H9 (cell line): ENCODE data around the gene C8G. TPM values are rescaled to one million over a fixed set of nuclear protein-coding genes. Genes with fewer than 3 reads are reported as not detected.

Experiments
- DNase-seq: peaks from one replicate; pipeline ENCODE4 v3.0.0-alpha.2; 2017
- H2AFZ ChIP-seq: one replicate; pipeline ENCODE4 v1.6.1; 2013; ENCODE audit warnings: mild to moderate bottlenecking, low read length, control low read depth, moderate library complexity
- H2AK5ac ChIP-seq: 2 replicates; pipeline ENCODE4 v1.6.1; 2013; ENCODE audit warnings: low read length, control low read depth, mixed read lengths; ENCODE audit not compliant: insufficient read length
- H2BK120ac ChIP-seq: one replicate; pipeline ENCODE4 v1.6.1; 2013; ENCODE audit warnings: low read depth, mild to moderate bottlenecking, low read length, control low read depth, inconsistent platforms; ENCODE audit not compliant: poor library complexity, severe bottlenecking
- H2BK12ac ChIP-seq: 2 replicates; pipeline ENCODE4 v1.6.1; 2013; ENCODE audit warnings: low read length, control low read depth, mixed read lengths, low read depth; ENCODE audit not compliant: insufficient read length
- H2BK15ac ChIP-seq: 2 replicates; pipeline ENCODE4 v1.6.1; 2013; ENCODE audit warnings: low read depth, low read length, control low read depth
- H2BK20ac ChIP-seq: one replicate; pipeline ENCODE4 v1.6.1; 2013; ENCODE audit warnings: low read depth, mild to moderate bottlenecking, low read length, control low read depth, inconsistent platforms; ENCODE audit not compliant: poor library complexity, severe bottlenecking
- H2BK5ac ChIP-seq: 2 replicates; pipeline ENCODE4 v1.6.1; 2013; ENCODE audit warnings: low read length, control low read depth, mixed read lengths; ENCODE audit not compliant: insufficient read length
- H3K14ac ChIP-seq: 2 replicates; pipeline ENCODE4 v1.6.1; 2013; ENCODE audit warnings: low read length, control low read depth; ENCODE audit not compliant: insufficient read depth
- H3K18ac ChIP-seq: 2 replicates; pipeline ENCODE4 v1.6.1; 2013; ENCODE audit warnings: low read depth, mild to moderate bottlenecking, mixed read lengths, low read length, control low read depth; ENCODE audit not compliant: insufficient read length
- H3K23ac ChIP-seq: 2 replicates; pipeline ENCODE4 v1.6.1; 2013; ENCODE audit warnings: low read length, control low read depth, mixed read lengths, low read depth; ENCODE audit not compliant: insufficient read length
- H3K23me2 ChIP-seq: 2 replicates; pipeline ENCODE4 v1.6.1; 2013; ENCODE audit warnings: low read depth, mild to moderate bottlenecking, mixed read lengths, low read length, control low read depth; ENCODE audit not compliant: insufficient read length, poor library complexity, severe bottlenecking
- H3K27ac ChIP-seq: 2 replicates; pipeline ENCODE4 v1.5.1; 2013; ENCODE audit warnings: low read length, control low read depth, mixed read lengths, low read depth; ENCODE audit not compliant: insufficient read length
- H3K27me3 ChIP-seq: 2 replicates; pipeline ENCODE4 v1.6.1; 2013; ENCODE audit warnings: low read length, control low read depth, inconsistent platforms; ENCODE audit not compliant: insufficient read depth
- H3K4ac ChIP-seq: 2 replicates; pipeline ENCODE4 v1.6.1; 2013; ENCODE audit warnings: low read depth, mild to moderate bottlenecking, control low read depth, inconsistent platforms, low read length, moderate library complexity
- H3K4me1 ChIP-seq: 2 replicates; pipeline ENCODE4 v1.6.1; 2013; ENCODE audit warnings: low read length, control low read depth, inconsistent platforms; ENCODE audit not compliant: insufficient read depth
- H3K4me2 ChIP-seq: 2 replicates; pipeline ENCODE4 v1.6.1; 2013; ENCODE audit warnings: low read length, control low read depth, mixed read lengths; ENCODE audit not compliant: insufficient read length, insufficient read depth
- H3K56ac ChIP-seq: 2 replicates; pipeline ENCODE4 v1.6.1; 2013; ENCODE audit warnings: low read depth, mild to moderate bottlenecking, mixed read lengths, low read length, control low read depth; ENCODE audit not compliant: insufficient read length
- H3K79me1 ChIP-seq: 2 replicates; pipeline ENCODE4 v1.6.1; 2013; ENCODE audit warnings: low read depth, mild to moderate bottlenecking, moderate library complexity, low read length, control low read depth, inconsistent platforms; ENCODE audit not compliant: insufficient read depth, poor library complexity, severe bottlenecking
- H3K79me2 ChIP-seq: 2 replicates; pipeline ENCODE4 v1.6.1; 2013; ENCODE audit warnings: low read length, control low read depth, inconsistent platforms; ENCODE audit not compliant: insufficient read depth
- H3K9ac ChIP-seq: 2 replicates; pipeline ENCODE4 v1.6.1; 2013; ENCODE audit warnings: low read length, control low read depth, mixed read lengths; ENCODE audit not compliant: insufficient read length; ENCODE audit errors: extremely low read depth
- H3K9me3 ChIP-seq: one replicate; pipeline ENCODE4 v1.6.1; 2013; ENCODE audit warnings: low read depth, low read length, inconsistent platforms; ENCODE audit not compliant: control insufficient read depth
- H3T11ph ChIP-seq: one replicate; pipeline ENCODE4 v1.6.1; 2013; ENCODE audit warnings: mild to moderate bottlenecking, low read length, control low read depth, inconsistent platforms
- H4K20me1 ChIP-seq: one replicate; pipeline ENCODE4 v1.6.1; 2013; ENCODE audit not compliant: control insufficient read depth, insufficient read length, insufficient read depth
- H4K5ac ChIP-seq: 2 replicates; pipeline ENCODE4 v1.6.1; 2013; ENCODE audit warnings: low read depth, mild to moderate bottlenecking, mixed read lengths, low read length, control low read depth; ENCODE audit not compliant: insufficient read length
- H4K8ac ChIP-seq: replicated peaks from 2 replicates; pipeline ENCODE4 v1.6.1; 2013; ENCODE audit warnings: low read length, control low read depth, mixed read lengths, low read depth; ENCODE audit not compliant: insufficient read length
- H4K91ac ChIP-seq: 2 replicates; pipeline ENCODE4 v1.6.1; 2013; ENCODE audit warnings: low read depth, mild to moderate bottlenecking, moderate library complexity, mixed read lengths, low read length, control low read depth; ENCODE audit not compliant: insufficient read length
- H3K27ac Mint-ChIP-seq, 3 experiments: 2 replicates in 2 of 3; 3 replicates in 1 of 3; pipeline ENCODE4 v1.8.0; 2020 to 2021; ENCODE audit warnings: mixed read lengths in 3 of 3, mild to moderate bottlenecking in 1 of 3, moderate library complexity in 1 of 3
- H3K27me3 Mint-ChIP-seq: 2 replicates; pipeline ENCODE4 v1.8.0; 2021; ENCODE audit warnings: low read depth, mild to moderate bottlenecking, moderate library complexity, mixed read lengths
- H3K36me3 Mint-ChIP-seq, 3 experiments: 2 replicates in 2 of 3; 3 replicates in 1 of 3; pipeline ENCODE4 v1.8.0; 2020 to 2021; ENCODE audit warnings: low read depth in 3 of 3, mixed read lengths in 3 of 3; ENCODE audit not compliant: insufficient read depth in 1 of 3
- H3K4me1 Mint-ChIP-seq, 2 experiments: 2 replicates each; pipeline ENCODE4 v1.8.0; 2020; ENCODE audit warnings: mixed read lengths in 2 of 2
- H3K4me3 Mint-ChIP-seq, 2 experiments: 2 replicates in 1 of 2; 3 replicates in 1 of 2; pipeline ENCODE4 v1.8.0; 2020 to 2021; ENCODE audit warnings: mild to moderate bottlenecking in 2 of 2, mixed read lengths in 2 of 2, moderate library complexity in 1 of 2
- H3K9me3 Mint-ChIP-seq, 2 experiments: 2 replicates in 1 of 2; 3 replicates in 1 of 2; pipeline ENCODE4 v1.8.0; 2020; ENCODE audit warnings: mild to moderate bottlenecking in 2 of 2, mixed read lengths in 2 of 2, moderate library complexity in 1 of 2
- CTCF ChIP-seq: fragments of 200-600 bp; sonication (generic); conservative IDR thresholded peaks from 3 replicates; pipeline ENCODE4 v1.8.0; 2021; ENCODE audit warnings: antibody characterized with exemption, mild to moderate bottlenecking
- WGBS: extraction: QIAGEN DNeasy Blood & Tissue Kit; methylation state at CpG from one replicate; pipeline ENCODE4 v1.1.7; 2013; ENCODE audit warnings: missing lambda C conversion rate, low lambda C conversion rate, mixed read lengths; ENCODE audit not compliant: insufficient read length; ENCODE audit errors: extremely low coverage; 5-methylcytosine and 5-hydroxymethylcytosine counted together
- total RNA-seq: library from RNA; stranded (reverse); gene quantifications from 2 replicates; pipeline ENCODE4 v1.2.1, GENCODE V29; 2021

C8G gene
- total RNA-seq, 1 experiment from 2014 or later, result 0.96 TPM

- Histone ChIP-seq H2BK5ac (no peak overlapping the region), H3K4me1 (peaks cover 2% of the 10 kb centered on the region; the same call in 1 of the 2 replicates), H4K5ac (no peak overlapping the region), H2BK120ac (no peak overlapping the region), H2BK12ac (no peak overlapping the region), H3K27me3 (no peaks in the 10 kb centered on the region), H2AK5ac (no peak overlapping the region), H3K23me2 (no peaks in the 10 kb centered on the region), H3K27ac (no peak overlapping the region), H3K18ac (no peak overlapping the region), H3T11ph (no peak overlapping the region), H2BK20ac (no peak overlapping the region), H3K4ac (no peak overlapping the region), H4K20me1 (no peaks in the 10 kb centered on the region), H3K14ac (no peak overlapping the region), H3K4me2 (no peak overlapping the region), H3K9me3 (no peaks in the 10 kb centered on the region), H2BK15ac (no peak overlapping the region), H3K79me1 (no peaks in the 10 kb centered on the region), H3K23ac (no peak overlapping the region), H2AFZ (no peak overlapping the region), H4K91ac (no peak overlapping the region), H3K79me2 (no peaks in the 10 kb centered on the region), H3K9ac (no peak overlapping the region), H3K56ac (no peak overlapping the region), H4K8ac (no peak overlapping the region)
- Mint-ChIP-seq H3K4me3 (no peak overlapping the region), H3K27ac (no peak overlapping the region), H3K36me3 (no peaks in the 10 kb centered on the region), H3K27me3 (peaks cover 12% of the 10 kb centered on the region), H3K4me1 (peaks cover 7 to 10% of the 10 kb centered on the region in 2 experiments), H3K9me3 (no peaks in the 10 kb centered on the region)
- no peak for DNase-seq
- no peak for TF ChIP-seq CTCF
- WGBS, result no CpG with 5 or more reads among the region's 11 CpGs
Observed at GRCh38 chr9:136970361-136970760, 25.3 kb downstream of the C8G start.
